Measurements from ENCODE around the gene KIF17. TPM values are rescaled to one million over a fixed set of nuclear protein-coding genes. Genes with fewer than 3 reads are reported as not detected.
A peak's percentile ranks its signal among the peaks of the same experiment; 100 is the strongest.

The KIF17 gene
- total RNA-seq, 1 experiment from 2014 or later, result 5.1 TPM

DNA sequence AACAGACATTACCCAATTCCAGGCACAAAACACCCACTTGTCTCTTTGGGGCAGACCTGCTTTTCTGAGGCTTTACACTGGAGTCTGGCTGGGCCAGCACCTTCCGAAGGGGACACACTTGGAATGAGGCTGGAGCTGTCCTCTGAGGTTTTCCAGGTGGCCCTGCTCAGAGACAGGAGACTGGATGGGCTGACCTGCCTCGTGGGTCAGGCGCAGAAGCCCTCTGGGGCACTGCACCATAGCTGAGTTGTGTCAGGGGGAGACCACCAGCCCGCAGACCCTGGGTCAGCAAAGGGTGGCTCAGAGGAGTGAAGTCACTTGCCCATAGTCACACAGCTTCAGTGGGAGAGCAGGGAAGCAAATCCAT is 12.9 kb upstream of the KIF17 start:
- no peak overlapping the region for H2AK5ac ChIP-seq (ENCODE audit: insufficient read length, low read length)
- H3K18ac ChIP-seq (ENCODE audit: insufficient read length, low read depth, low read length), result no peak overlapping the region
- H4K20me1 ChIP-seq (ENCODE audit: control insufficient read depth, insufficient read depth, insufficient read length), result no peaks in the 10 kb centered on the region
- peaks cover 25 to 40% of the 10 kb centered on the region in 2 experiments for H3K4me1 Mint-ChIP-seq
- no peak overlapping the region for H3T11ph ChIP-seq (ENCODE audit: low read length)
- H3K9ac ChIP-seq (ENCODE audit: extremely low read depth, insufficient read length, low read length), result no peak overlapping the region
- peak overlapping the region; percentile 59 for H3K4me2 ChIP-seq (ENCODE audit: insufficient read depth, insufficient read length, low read length)
- H3K27me3 ChIP-seq (ENCODE audit: insufficient read depth, low read length), result peaks cover 8% of the 10 kb centered on the region; the same call in 1 of the 2 replicates
- H3K4me1 ChIP-seq (ENCODE audit: insufficient read depth, low read length), result peaks cover 4% of the 10 kb centered on the region; the same call in 1 of the 2 replicates
- H3K27ac ChIP-seq (ENCODE audit: insufficient read length, low read depth, low read length), result no peak overlapping the region
- no peaks in the 10 kb centered on the region for H3K36me3 Mint-ChIP-seq (ENCODE audit: insufficient read depth in 1 of 3, low read depth in 3 of 3)
- DNase-seq, result no peak
- no peaks in the 10 kb centered on the region for H3K79me2 ChIP-seq (ENCODE audit: insufficient read depth, low read length)
- no peaks in the 10 kb centered on the region; a peak in 1 of 5 replicates for H3K9me3 Mint-ChIP-seq
- WGBS (ENCODE audit: extremely low coverage, insufficient read length, low lambda C conversion rate), result no CpG with 5 or more reads among the region's 4 CpGs
- no peak overlapping the region for H2BK12ac ChIP-seq (ENCODE audit: insufficient read length, low read depth, low read length)
- H2BK20ac ChIP-seq (ENCODE audit: low read depth, low read length, poor library complexity, severe bottlenecking), result no peak overlapping the region
- no peak overlapping the region for H4K91ac ChIP-seq (ENCODE audit: insufficient read length, low read depth, low read length)
- H3K27me3 Mint-ChIP-seq (ENCODE audit: low read depth), result peaks cover 68% of the 10 kb centered on the region
- no peak overlapping the region for H3K23ac ChIP-seq (ENCODE audit: insufficient read length, low read depth, low read length)
- no peaks in the 10 kb centered on the region for H3K9me3 ChIP-seq (ENCODE audit: control insufficient read depth, low read depth, low read length)
- H3K4me3 Mint-ChIP-seq, result peak overlapping the region; percentile 65 to 84
- H3K27ac Mint-ChIP-seq, result no peak overlapping the region
- H4K8ac ChIP-seq (replicated peaks; ENCODE audit: insufficient read length, low read depth, low read length), result no peak overlapping the region
- H4K5ac ChIP-seq (ENCODE audit: insufficient read length, low read depth, low read length), result no peak overlapping the region
- H2BK5ac ChIP-seq (ENCODE audit: insufficient read length, low read length), result no peak overlapping the region
- no peaks in the 10 kb centered on the region for H3K79me1 ChIP-seq (ENCODE audit: insufficient read depth, low read depth, low read length, poor library complexity, severe bottlenecking)
- H3K4ac ChIP-seq (ENCODE audit: low read depth, low read length), result no peak overlapping the region
- no peak overlapping the region for H2BK15ac ChIP-seq (ENCODE audit: low read depth, low read length)
- H2AFZ ChIP-seq (ENCODE audit: low read length), result no peak overlapping the region
- H3K23me2 ChIP-seq (ENCODE audit: insufficient read length, low read depth, low read length, poor library complexity, severe bottlenecking), result peaks cover 12% of the 10 kb centered on the region
- H3K56ac ChIP-seq (ENCODE audit: insufficient read length, low read depth, low read length), result no peak overlapping the region
- no peak overlapping the region for H2BK120ac ChIP-seq (ENCODE audit: low read depth, low read length, poor library complexity, severe bottlenecking)
- TF ChIP-seq, protein P1, sequence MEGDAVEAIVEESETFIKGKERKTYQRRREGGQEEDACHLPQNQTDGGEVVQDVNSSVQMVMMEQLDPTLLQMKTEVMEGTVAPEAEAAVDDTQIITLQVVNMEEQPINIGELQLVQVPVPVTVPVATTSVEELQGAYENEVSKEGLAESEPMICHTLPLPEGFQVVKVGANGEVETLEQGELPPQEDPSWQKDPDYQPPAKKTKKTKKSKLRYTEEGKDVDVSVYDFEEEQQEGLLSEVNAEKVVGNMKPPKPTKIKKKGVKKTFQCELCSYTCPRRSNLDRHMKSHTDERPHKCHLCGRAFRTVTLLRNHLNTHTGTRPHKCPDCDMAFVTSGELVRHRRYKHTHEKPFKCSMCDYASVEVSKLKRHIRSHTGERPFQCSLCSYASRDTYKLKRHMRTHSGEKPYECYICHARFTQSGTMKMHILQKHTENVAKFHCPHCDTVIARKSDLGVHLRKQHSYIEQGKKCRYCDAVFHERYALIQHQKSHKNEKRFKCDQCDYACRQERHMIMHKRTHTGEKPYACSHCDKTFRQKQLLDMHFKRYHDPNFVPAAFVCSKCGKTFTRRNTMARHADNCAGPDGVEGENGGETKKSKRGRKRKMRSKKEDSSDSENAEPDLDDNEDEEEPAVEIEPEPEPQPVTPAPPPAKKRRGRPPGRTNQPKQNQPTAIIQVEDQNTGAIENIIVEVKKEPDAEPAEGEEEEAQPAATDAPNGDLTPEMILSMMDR (conservative IDR thresholded peaks at IDR 0.05), result no peak
- no peak overlapping the region for H3K14ac ChIP-seq (ENCODE audit: insufficient read depth, low read length)

All from H9 (cell line).